Keratinocyte (primary cell): Measurements from ENCODE around the gene APC. TPM values are rescaled to one million over a fixed set of nuclear protein-coding genes. Genes with fewer than 3 reads are reported as not detected.

Experiments used
- DNase-seq: peaks from one replicate; pipeline ENCODE4 v3.0.0-alpha.2; 2011; ENCODE audit warnings: low read depth, missing footprints, low spot score
- FAIRE-seq: peaks from 2 replicates; lab custom pipeline; 2011; peaks lifted over from hg19 to GRCh38; lab: Jason Lieb, UNC
- H2AFZ ChIP-seq: 2 replicates; pipeline ENCODE4 v1.6.0; 2012; ENCODE audit warnings: low read length, control low read depth, inconsistent platforms; ENCODE audit not compliant: control insufficient read depth
- H3K27ac ChIP-seq: 2 replicates; pipeline ENCODE4 v1.5.1; 2011; ENCODE audit warnings: low read length; ENCODE audit not compliant: control insufficient read depth, insufficient read depth
- H3K27me3 ChIP-seq: 3 replicates; pipeline ENCODE4 v1.6.0; 2011; ENCODE audit warnings: low read length; ENCODE audit not compliant: control insufficient read depth, insufficient read depth; ENCODE audit errors: extremely low read depth
- H3K36me3 ChIP-seq, 2 experiments: 2 replicates in 1 of 2; 3 replicates in 1 of 2; pipeline ENCODE4 v1.5.1; 2011; ENCODE audit warnings: low read length in 2 of 2, mild to moderate bottlenecking in 1 of 2; ENCODE audit not compliant: control insufficient read depth in 2 of 2, insufficient read depth in 2 of 2; ENCODE audit errors: extremely low read depth in 1 of 2
- H3K4me1 ChIP-seq: 3 replicates; pipeline ENCODE4 v1.5.1; 2011; ENCODE audit warnings: low read length; ENCODE audit not compliant: control insufficient read depth, insufficient read depth; ENCODE audit errors: extremely low read depth
- H3K4me2 ChIP-seq: 3 replicates; pipeline ENCODE4 v1.6.0; 2011; ENCODE audit warnings: low read depth, low read length; ENCODE audit not compliant: control insufficient read depth, insufficient read depth; ENCODE audit errors: extremely low read depth
- H3K4me3 ChIP-seq, 3 experiments: fragments of 200-600 bp in 1 of 3; sonication (generic) in 1 of 3; 2 replicates in 2 of 3; 3 replicates in 1 of 3; pipeline ENCODE4 v1.5.1; 2011 to 2016; ENCODE audit warnings: low read length in 3 of 3, mild to moderate bottlenecking in 3 of 3, control low read depth in 2 of 3, inconsistent platforms in 1 of 3, low read depth in 1 of 3, mixed read lengths in 1 of 3, mixed run types in 1 of 3, moderate library complexity in 1 of 3; ENCODE audit not compliant: control insufficient read depth in 2 of 3, insufficient read depth in 2 of 3; ENCODE audit errors: extremely low read depth in 1 of 3
- H3K79me2 ChIP-seq: 2 replicates; pipeline ENCODE4 v1.6.0; 2012; ENCODE audit warnings: low read length; ENCODE audit not compliant: control insufficient read depth, insufficient read depth
- H3K9ac ChIP-seq: 3 replicates; pipeline ENCODE4 v1.6.0; 2011; ENCODE audit warnings: low read length; ENCODE audit not compliant: control insufficient read depth, insufficient read depth; ENCODE audit errors: extremely low read depth
- H3K9me1 ChIP-seq: 3 replicates; pipeline ENCODE4 v1.6.0; 2011; ENCODE audit warnings: low read length; ENCODE audit not compliant: control insufficient read depth, insufficient read depth; ENCODE audit errors: extremely low read depth
- H3K9me3 ChIP-seq: 2 replicates; pipeline ENCODE4 v1.5.1; 2012; ENCODE audit warnings: low read depth, low read length; ENCODE audit not compliant: control insufficient read depth
- H4K20me1 ChIP-seq: 3 replicates; pipeline ENCODE4 v1.6.0; 2011; ENCODE audit warnings: low read length; ENCODE audit not compliant: control insufficient read depth, insufficient read depth; ENCODE audit errors: extremely low read depth
- CTCF ChIP-seq, 3 experiments: IDR thresholded peaks in 1 of 3; conservative IDR thresholded peaks in 1 of 3; optimal IDR thresholded peaks in 1 of 3; 2 replicates in 2 of 3; 3 replicates in 1 of 3; pipeline versions ENCODE3 to v1.5.1; 2011; ENCODE audit warnings: low read length in 3 of 3, mild to moderate bottlenecking in 3 of 3, moderate library complexity in 2 of 3, control low read depth in 1 of 3, inconsistent platforms in 1 of 3; ENCODE audit not compliant: insufficient read depth in 2 of 3; ENCODE audit errors: extremely low read depth in 1 of 3
- EZH2 ChIP-seq: IDR thresholded peaks from one replicate; pipeline ENCODE4 v1.6.1; 2012; ENCODE audit warnings: inconsistent platforms, mild to moderate bottlenecking, low read length, moderate library complexity
- dilution Hi-C: fragments of 300-500 bp; cut with MboI; formaldehyde crosslinking; loops from one replicate; pipeline ENCODE4 v1.7.0; 2020; ENCODE audit warnings: low sequenced_read_pairs; ENCODE audit not compliant: extremely low pct_ligation_motif_present
- polyA plus RNA-seq, 5 experiments: library from polyadenylated mRNA; depleted of rRNA in 3 of 5; stranded (reverse) in 3 of 5; stranded (forward) in 1 of 5; unstranded in 1 of 5; fragments of >200 nt; gene quantifications; 1 replicate in 1 of 5; 2 replicates in 3 of 5; 3 replicates in 1 of 5; pipeline versions ENCODE4 v1.2.1 to v1.2.3, GENCODE V29; 2011 to 2012; ENCODE audit warnings: missing spikeins in 2 of 5, low read depth in 1 of 5, low replicate concordance in 1 of 5

Gene APC
- polyA plus RNA-seq, 1 donor (not counting 4 experiments of a cell fraction or from before 2014, with no cell fraction given), result 16.5 TPM

DNA sequence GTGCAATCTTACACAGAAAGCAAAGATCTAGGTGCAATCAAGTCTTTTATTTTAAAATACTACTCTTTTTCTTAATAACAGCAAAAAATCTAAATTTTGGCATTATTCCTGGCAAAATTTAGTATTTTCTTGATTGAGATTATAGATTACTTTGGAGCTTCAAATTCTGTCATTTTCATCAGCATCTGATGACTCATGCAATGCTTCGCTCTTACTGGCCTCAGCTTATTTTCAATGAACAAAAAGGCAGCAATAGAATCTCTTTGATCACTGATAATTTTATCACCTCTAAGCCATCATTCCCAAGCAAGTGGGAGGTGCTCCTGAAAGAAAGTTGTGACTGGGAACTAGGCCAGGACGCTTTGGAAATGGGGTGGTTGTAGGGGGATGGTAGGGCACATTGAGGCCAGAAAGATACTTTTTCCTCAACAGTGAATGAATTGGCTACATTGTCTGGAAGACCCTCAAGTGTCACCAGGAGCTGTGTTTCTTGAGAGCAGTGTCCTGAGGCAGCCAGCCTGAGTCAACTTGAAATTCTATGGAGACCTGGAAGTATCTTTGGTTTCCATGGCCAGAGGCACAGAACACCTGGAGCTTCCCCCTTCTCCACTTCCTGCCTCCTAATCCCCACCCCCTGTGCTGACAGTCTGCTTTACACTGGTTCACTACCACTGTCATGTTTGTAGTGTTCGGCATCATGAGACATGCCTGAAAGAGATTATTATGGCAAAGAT is 46.9 kb upstream of the APC start:
- H2AFZ ChIP-seq, result peak overlapping the region; percentile 28
- peaks cover 4% of the 10 kb centered on the region for H3K4me1 ChIP-seq
- no peak overlapping the region for H3K9ac ChIP-seq
- FAIRE-seq, result peak; percentile 67
- TF ChIP-seq CTCF (optimal IDR thresholded peaks at IDR 0.05 in 1 of 3, IDR thresholded peaks at IDR 0.05 in 1 of 3, conservative IDR thresholded peaks at IDR 0.05 in 1 of 3; ENCODE audit: extremely low read depth in 1 of 3, insufficient read depth in 2 of 3, low read length in 3 of 3), result no peak
- no peak for TF ChIP-seq EZH2
- no peaks in the 10 kb centered on the region for H3K79me2 ChIP-seq
- dilution Hi-C loops, result no loop called here
- H3K36me3 ChIP-seq, result no peaks in the 10 kb centered on the region
- peak overlapping the region; percentile 2 for H3K4me2 ChIP-seq
- no peaks in the 10 kb centered on the region for H3K27me3 ChIP-seq
- H3K4me3 ChIP-seq, result no peak overlapping the region
- no peak overlapping the region for H3K27ac ChIP-seq
- DNase-seq, result no peak
- no peaks in the 10 kb centered on the region for H3K9me3 ChIP-seq
- H3K9me1 ChIP-seq, result no peaks in the 10 kb centered on the region
- no peaks in the 10 kb centered on the region for H4K20me1 ChIP-seq

- no peaks in the 10 kb centered on the region for H3K36me3 ChIP-seq
- no peaks in the 10 kb centered on the region for H4K20me1 ChIP-seq
- peaks cover 4% of the 10 kb centered on the region for H3K4me1 ChIP-seq
- no peaks in the 10 kb centered on the region for H3K9me3 ChIP-seq
- TF ChIP-seq EZH2 (no peak), CTCF (optimal IDR thresholded peaks at IDR 0.05 in 1 of 3, IDR thresholded peaks at IDR 0.05 in 1 of 3, conservative IDR thresholded peaks at IDR 0.05 in 1 of 3; ENCODE audit: extremely low read depth in 1 of 3, insufficient read depth in 2 of 3, low read length in 3 of 3) (peak in 1 of 3 experiments; percentile 42)
- H2AFZ ChIP-seq, result peak overlapping the region; percentile 28
- H3K9ac ChIP-seq, result no peak overlapping the region
- FAIRE-seq (no peak), DNase-seq (no peak)
- H3K9me1 ChIP-seq, result no peaks in the 10 kb centered on the region
- no peaks in the 10 kb centered on the region for H3K27me3 ChIP-seq
- no peaks in the 10 kb centered on the region for H3K79me2 ChIP-seq
- no peak overlapping the region for H3K27ac ChIP-seq
- H3K4me2 ChIP-seq, result peak overlapping the region; percentile 2
- dilution Hi-C loops, result no loop called here
- no peak overlapping the region for H3K4me3 ChIP-seq
Measured at GRCh38 chr5:112691339-112691680, 46.4 kb upstream of the APC start.
